PC-3 (cell line): ENCODE data around the gene TMC1.
A peak's percentile ranks its signal among the peaks of the same experiment; 100 is the strongest.

Experiments
- EZH2 ChIP-seq: fragments of 300-600 bp; sonication (generic); IDR thresholded peaks from one replicate; pipeline ENCODE4 v1.6.1; 2017; ENCODE audit warnings: antibody characterized with exemption, mild to moderate bottlenecking, low read length; ENCODE audit not compliant: unreplicated experiment
- TF ChIP-seq, protein P1 (sequence below): fragments of 300-600 bp; sonication (generic); conservative IDR thresholded peaks from 2 replicates; pipeline ENCODE4 v1.5.1; 2017; ENCODE audit warnings: antibody characterized with exemption, low read depth, mild to moderate bottlenecking, low read length

DNA sequence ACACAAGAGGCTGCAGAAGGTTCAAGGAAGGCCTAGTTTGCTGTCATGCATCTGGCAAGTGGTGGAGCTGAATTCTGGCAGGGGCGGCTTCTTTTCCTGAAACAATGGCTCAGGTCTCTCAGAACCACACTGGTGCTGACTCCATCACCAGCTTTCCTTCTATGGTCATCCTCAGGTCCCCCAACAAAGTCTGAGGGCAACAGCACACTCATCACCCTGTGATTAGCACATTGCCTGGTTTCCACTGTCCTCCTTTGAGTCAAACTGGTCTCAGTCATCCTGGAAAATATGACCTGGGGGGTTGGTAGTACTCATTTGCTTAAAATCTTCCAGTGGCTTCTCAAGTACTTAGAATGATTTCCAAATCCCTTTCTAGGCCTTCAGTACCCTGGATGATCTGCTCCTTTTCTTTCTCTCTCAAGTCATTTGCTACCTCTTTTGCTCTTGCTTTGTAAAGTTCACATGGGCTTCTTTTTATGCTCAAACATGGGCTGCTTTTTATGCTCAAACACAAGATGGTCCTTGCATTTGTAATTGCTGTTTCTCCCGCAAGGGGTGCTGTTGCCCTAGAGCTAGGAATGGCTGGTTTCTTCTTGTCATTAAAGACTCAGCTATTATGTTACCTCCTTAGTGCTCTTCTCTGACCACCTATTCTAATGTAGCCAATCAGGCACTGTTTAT is 286.5 kb downstream of the TMC1 start:
- TF ChIP-seq, protein P1, sequence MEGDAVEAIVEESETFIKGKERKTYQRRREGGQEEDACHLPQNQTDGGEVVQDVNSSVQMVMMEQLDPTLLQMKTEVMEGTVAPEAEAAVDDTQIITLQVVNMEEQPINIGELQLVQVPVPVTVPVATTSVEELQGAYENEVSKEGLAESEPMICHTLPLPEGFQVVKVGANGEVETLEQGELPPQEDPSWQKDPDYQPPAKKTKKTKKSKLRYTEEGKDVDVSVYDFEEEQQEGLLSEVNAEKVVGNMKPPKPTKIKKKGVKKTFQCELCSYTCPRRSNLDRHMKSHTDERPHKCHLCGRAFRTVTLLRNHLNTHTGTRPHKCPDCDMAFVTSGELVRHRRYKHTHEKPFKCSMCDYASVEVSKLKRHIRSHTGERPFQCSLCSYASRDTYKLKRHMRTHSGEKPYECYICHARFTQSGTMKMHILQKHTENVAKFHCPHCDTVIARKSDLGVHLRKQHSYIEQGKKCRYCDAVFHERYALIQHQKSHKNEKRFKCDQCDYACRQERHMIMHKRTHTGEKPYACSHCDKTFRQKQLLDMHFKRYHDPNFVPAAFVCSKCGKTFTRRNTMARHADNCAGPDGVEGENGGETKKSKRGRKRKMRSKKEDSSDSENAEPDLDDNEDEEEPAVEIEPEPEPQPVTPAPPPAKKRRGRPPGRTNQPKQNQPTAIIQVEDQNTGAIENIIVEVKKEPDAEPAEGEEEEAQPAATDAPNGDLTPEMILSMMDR, result peak; percentile 52
- TF ChIP-seq EZH2, result no peak
